ENCODE results near the gene SPACA9.

DNA sequence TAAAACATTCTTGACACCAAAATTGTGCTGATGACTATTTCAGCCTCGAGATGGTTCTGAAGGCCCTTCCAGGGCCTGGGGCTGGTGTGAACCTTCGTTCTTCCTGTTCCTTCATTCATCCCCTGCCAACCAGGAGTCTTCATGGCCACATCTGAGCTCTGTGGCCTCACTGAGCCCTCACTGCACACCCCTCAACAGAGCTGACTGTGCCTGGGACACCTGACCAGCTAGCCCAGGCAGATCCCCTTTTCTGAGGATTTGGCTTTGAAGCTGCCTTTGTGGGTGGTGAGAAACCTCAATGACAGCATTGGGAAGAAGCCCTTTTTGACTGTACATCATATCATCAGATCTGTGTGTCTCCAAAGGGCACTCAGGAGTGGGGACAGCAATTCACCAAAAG, 14.4 kb upstream of the SPACA9 start:
- no peak for TF ChIP-seq POLR2AphosphoS5 (IDR thresholded peaks at IDR 0.05; ENCODE audit: borderline replicate concordance, low read depth, low read length)
- no peak for TF ChIP-seq EZH2 (IDR thresholded peaks at IDR 0.05)
- no peak for TF ChIP-seq FOXP2 (optimal IDR thresholded peaks at IDR 0.05; ENCODE audit: control extremely low read depth, extremely low read length, insufficient read depth)
